ENCODE results near the gene GLRX2.
"Not testable (repeated sequence)": the region's sequence is repeated elsewhere in the genome, so short reads cannot be mapped to it uniquely, and the experiment has no call there.

The GLRX2 gene

GRCh38 chr1:193054169-193054675 is 51.0 kb downstream of the GLRX2 start:
- no peak for TF ChIP-seq CTCF (IDR thresholded peaks at IDR 0.05; ENCODE audit: low read depth, low read length, missing control alignments)
- in situ Hi-C loops (cut with HindIII; ENCODE audit: low sequenced_read_pairs) = no loop called here
- H3K4me3 ChIP-seq (ENCODE audit: low read depth, low read length) = no peak overlapping the region
- no peak for DNase-seq (ENCODE audit: low read depth)

- H3K4me3 ChIP-seq (ENCODE audit: low read depth, low read length); DNase-seq (ENCODE audit: low read depth); in situ Hi-C loops (cut with HindIII; ENCODE audit: low sequenced_read_pairs): not testable (repeated sequence)
Observed at GRCh38 chr1:193048913-193049312, 56.3 kb downstream of the GLRX2 start.

Data from astrocyte of the cerebellum (primary cell).